Myometrial cell (primary cell): ENCODE results near the gene VPS39. TPM values are rescaled to one million over a fixed set of nuclear protein-coding genes. Genes with fewer than 3 reads are reported as not detected.

Experiments
- total RNA-seq: library from RNA; depleted of rRNA; stranded (reverse); fragments of >200 nt; gene quantifications from 2 replicates; pipeline ENCODE4 v1.2.3, GENCODE V29; 2015

The VPS39 gene, protein sequence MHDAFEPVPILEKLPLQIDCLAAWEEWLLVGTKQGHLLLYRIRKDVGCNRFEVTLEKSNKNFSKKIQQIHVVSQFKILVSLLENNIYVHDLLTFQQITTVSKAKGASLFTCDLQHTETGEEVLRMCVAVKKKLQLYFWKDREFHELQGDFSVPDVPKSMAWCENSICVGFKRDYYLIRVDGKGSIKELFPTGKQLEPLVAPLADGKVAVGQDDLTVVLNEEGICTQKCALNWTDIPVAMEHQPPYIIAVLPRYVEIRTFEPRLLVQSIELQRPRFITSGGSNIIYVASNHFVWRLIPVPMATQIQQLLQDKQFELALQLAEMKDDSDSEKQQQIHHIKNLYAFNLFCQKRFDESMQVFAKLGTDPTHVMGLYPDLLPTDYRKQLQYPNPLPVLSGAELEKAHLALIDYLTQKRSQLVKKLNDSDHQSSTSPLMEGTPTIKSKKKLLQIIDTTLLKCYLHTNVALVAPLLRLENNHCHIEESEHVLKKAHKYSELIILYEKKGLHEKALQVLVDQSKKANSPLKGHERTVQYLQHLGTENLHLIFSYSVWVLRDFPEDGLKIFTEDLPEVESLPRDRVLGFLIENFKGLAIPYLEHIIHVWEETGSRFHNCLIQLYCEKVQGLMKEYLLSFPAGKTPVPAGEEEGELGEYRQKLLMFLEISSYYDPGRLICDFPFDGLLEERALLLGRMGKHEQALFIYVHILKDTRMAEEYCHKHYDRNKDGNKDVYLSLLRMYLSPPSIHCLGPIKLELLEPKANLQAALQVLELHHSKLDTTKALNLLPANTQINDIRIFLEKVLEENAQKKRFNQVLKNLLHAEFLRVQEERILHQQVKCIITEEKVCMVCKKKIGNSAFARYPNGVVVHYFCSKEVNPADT
- 32.9 and 36.7 TPM in 2 replicates for total RNA-seq

GRCh38 chr15:42207674-42208579 is at the start of gene VPS39:
Gene VPS39, minus strand, starts transcription at chr15:42208304. Its CDS starts 151 bp downstream, at chr15:42208153.

GRCh38 chr15:42156243-42156922 is 51.7 kb downstream of the VPS39 start, which contains the start of gene PLA2G4F:
Gene PLA2G4F, minus strand, starts transcription at chr15:42156636. Its CDS starts 87 bp downstream, at chr15:42156549.

Other genes with a start within 250 kb of the VPS39 start
- 30.8 and 33.0 TPM in 2 replicates for gene EHD4, start 235.7 kb downstream of the VPS39 start, total RNA-seq
- not detected in 2 replicates for gene PLA2G4E, start 187.3 kb downstream of the VPS39 start, total RNA-seq
- not detected in 2 replicates for gene PLA2G4D, start 113.7 kb downstream of the VPS39 start, total RNA-seq
- gene PLA2G4F, start 51.7 kb downstream of the VPS39 start, total RNA-seq, result not detected in 2 replicates
- gene GANC, start 64.9 kb upstream of the VPS39 start, total RNA-seq, result 13.8 and 18.6 TPM in 2 replicates
- gene TMEM87A, start 65.1 kb upstream of the VPS39 start, total RNA-seq, result 54.1 and 61.7 TPM in 2 replicates
- 0.35 and 2.9 TPM in 2 replicates for gene CAPN3, start 151.2 kb upstream of the VPS39 start, total RNA-seq